DOHH2 (cell line): ENCODE measurements around the gene CNGB1.
"Not testable (repeated sequence)": the region's sequence is repeated elsewhere in the genome, so short reads cannot be mapped to it uniquely, and the experiment has no call there.

Experiments used
- H3F3A ChIP-seq: fragments of 200-600 bp; sonication (generic), shearing (Covaris generic); 2 replicates; pipeline ENCODE4 v1.6.0; 2016; ENCODE audit warnings: antibody characterized with exemption, mild to moderate bottlenecking; ENCODE audit not compliant: control insufficient read depth, insufficient read depth
- H3K27ac ChIP-seq: fragments of 200-600 bp; sonication (generic); 2 replicates; pipeline ENCODE4 v1.5.1; 2014; ENCODE audit warnings: low read depth, mild to moderate bottlenecking, low read length, moderate library complexity
- H3K27me3 ChIP-seq: fragments of 200-600 bp; sonication (generic); 2 replicates; pipeline ENCODE4 v1.6.1; 2014; ENCODE audit warnings: mild to moderate bottlenecking, low read length, mixed read lengths; ENCODE audit not compliant: control insufficient read depth
- H3K36me3 ChIP-seq: fragments of 200-600 bp; sonication (generic); 2 replicates; pipeline ENCODE4 v1.6.1; 2014; ENCODE audit warnings: mild to moderate bottlenecking, low read length, moderate library complexity, mixed read lengths; ENCODE audit not compliant: control insufficient read depth
- H3K4me1 ChIP-seq: fragments of 200-600 bp; sonication (generic); 2 replicates; pipeline ENCODE4 v1.6.1; 2014; ENCODE audit warnings: mild to moderate bottlenecking, low read length, mixed read lengths; ENCODE audit not compliant: control insufficient read depth
- H3K4me2 ChIP-seq: fragments of 200-600 bp; sonication (generic); 2 replicates; pipeline ENCODE4 v1.6.0; 2014; ENCODE audit warnings: mild to moderate bottlenecking, low read length, moderate library complexity
- H3K4me3 ChIP-seq: fragments of 200-600 bp; sonication (generic); 2 replicates; pipeline ENCODE4 v1.5.1; 2014; ENCODE audit warnings: mild to moderate bottlenecking, low read length, mixed read lengths
- H3K79me2 ChIP-seq: fragments of 200-600 bp; sonication (generic); 2 replicates; pipeline ENCODE4 v1.6.1; 2014; ENCODE audit warnings: mild to moderate bottlenecking, low read length, mixed read lengths; ENCODE audit not compliant: control insufficient read depth
- H3K9me2 ChIP-seq: fragments of 200-600 bp; sonication (generic); replicated peaks from 2 replicates; pipeline ENCODE4 v1.6.1; 2014; ENCODE audit warnings: mild to moderate bottlenecking, low read length, mixed read lengths; ENCODE audit not compliant: control insufficient read depth
- H3K9me3 ChIP-seq: fragments of 200-600 bp; sonication (generic); 2 replicates; pipeline ENCODE4 v1.6.1; 2014; ENCODE audit warnings: antibody characterized with exemption, low read length, mixed read lengths; ENCODE audit not compliant: control insufficient read depth, insufficient read depth
- H4K20me1 ChIP-seq: fragments of 200-600 bp; sonication (generic); 2 replicates; pipeline ENCODE4 v1.6.0; 2014; ENCODE audit warnings: low read depth, mild to moderate bottlenecking, antibody characterized with exemption, low read length, moderate library complexity; ENCODE audit not compliant: control insufficient read depth, insufficient read depth
- EZH2phosphoT487 ChIP-seq: fragments of 200-600 bp; sonication (generic); IDR thresholded peaks from 2 replicates; pipeline ENCODE4 v1.6.1; 2017; ENCODE audit warnings: borderline replicate concordance, mild to moderate bottlenecking, antibody characterized with exemption, low read length, moderate library complexity, mixed read lengths
- TF ChIP-seq, protein P1 (sequence below): fragments of 200-600 bp; sonication (generic); IDR thresholded peaks from one replicate; pipeline ENCODE4 v1.5.1; 2014; ENCODE audit warnings: antibody characterized with exemption, mild to moderate bottlenecking, low read depth, low read length; ENCODE audit not compliant: poor library complexity, severe bottlenecking

The CNGB1 gene

GRCh38 chr16:57876210-57876609, 94.7 kb downstream of the CNGB1 start:
- no peaks in the 10 kb centered on the region for H4K20me1 ChIP-seq
- H3K27ac ChIP-seq: no peak overlapping the region
- H3K9me2 ChIP-seq: no peaks in the 10 kb centered on the region
- H3F3A ChIP-seq: no peaks in the 10 kb centered on the region
- no peaks in the 10 kb centered on the region for H3K79me2 ChIP-seq
- H3K4me1 ChIP-seq: no peaks in the 10 kb centered on the region; the same call in 1 of the 2 replicates
- no peak overlapping the region for H3K4me3 ChIP-seq
- no peaks in the 10 kb centered on the region for H3K9me3 ChIP-seq
- no peak overlapping the region for H3K4me2 ChIP-seq
- TF ChIP-seq, protein P1, sequence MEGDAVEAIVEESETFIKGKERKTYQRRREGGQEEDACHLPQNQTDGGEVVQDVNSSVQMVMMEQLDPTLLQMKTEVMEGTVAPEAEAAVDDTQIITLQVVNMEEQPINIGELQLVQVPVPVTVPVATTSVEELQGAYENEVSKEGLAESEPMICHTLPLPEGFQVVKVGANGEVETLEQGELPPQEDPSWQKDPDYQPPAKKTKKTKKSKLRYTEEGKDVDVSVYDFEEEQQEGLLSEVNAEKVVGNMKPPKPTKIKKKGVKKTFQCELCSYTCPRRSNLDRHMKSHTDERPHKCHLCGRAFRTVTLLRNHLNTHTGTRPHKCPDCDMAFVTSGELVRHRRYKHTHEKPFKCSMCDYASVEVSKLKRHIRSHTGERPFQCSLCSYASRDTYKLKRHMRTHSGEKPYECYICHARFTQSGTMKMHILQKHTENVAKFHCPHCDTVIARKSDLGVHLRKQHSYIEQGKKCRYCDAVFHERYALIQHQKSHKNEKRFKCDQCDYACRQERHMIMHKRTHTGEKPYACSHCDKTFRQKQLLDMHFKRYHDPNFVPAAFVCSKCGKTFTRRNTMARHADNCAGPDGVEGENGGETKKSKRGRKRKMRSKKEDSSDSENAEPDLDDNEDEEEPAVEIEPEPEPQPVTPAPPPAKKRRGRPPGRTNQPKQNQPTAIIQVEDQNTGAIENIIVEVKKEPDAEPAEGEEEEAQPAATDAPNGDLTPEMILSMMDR: no peak
- no peak for TF ChIP-seq EZH2phosphoT487
- no peaks in the 10 kb centered on the region for H3K36me3 ChIP-seq
- peaks cover 23% of the 10 kb centered on the region for H3K27me3 ChIP-seq

- Histone ChIP-seq H3K79me2 (no peaks in the 10 kb centered on the region), H3K4me2 (no peak overlapping the region), H3K4me3 (no peak overlapping the region), H3K27ac (no peak overlapping the region), H3K36me3 (no peaks in the 10 kb centered on the region), H3K27me3 (peaks cover 23% of the 10 kb centered on the region), H3K9me2 (no peaks in the 10 kb centered on the region), H4K20me1 (no peaks in the 10 kb centered on the region), H3K4me1 (no peaks in the 10 kb centered on the region; the same call in 1 of the 2 replicates), H3F3A (no peaks in the 10 kb centered on the region), H3K9me3 (no peaks in the 10 kb centered on the region)
- TF ChIP-seq, protein P1: no peak
- no peak for TF ChIP-seq EZH2phosphoT487
Observed at GRCh38 chr16:57875347-57875746, 95.6 kb downstream of the CNGB1 start.

DNA sequence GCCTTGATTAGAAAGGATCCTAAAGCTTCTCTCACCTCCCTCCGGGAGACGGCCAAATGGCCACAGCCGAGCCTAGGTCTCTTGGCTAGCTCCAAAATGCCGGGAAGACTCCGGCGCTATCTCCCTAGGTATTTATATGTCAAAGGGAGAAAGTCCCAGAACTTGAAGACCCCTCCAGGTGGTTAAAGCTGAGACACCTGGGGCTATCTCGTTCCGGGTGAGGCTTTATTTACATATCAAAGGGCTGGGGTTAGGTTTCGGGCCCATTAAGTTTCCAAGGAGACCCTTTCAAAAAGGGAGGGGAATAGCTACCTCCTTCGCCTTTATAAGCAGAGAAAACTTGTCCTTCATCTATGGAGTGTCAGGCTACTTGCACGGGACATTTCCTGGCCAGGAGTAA, 97.7 kb downstream of the CNGB1 start:
- Histone ChIP-seq H3K4me2 (no peak overlapping the region), H3F3A (no peaks in the 10 kb centered on the region), H3K9me2 (no peaks in the 10 kb centered on the region), H4K20me1 (no peaks in the 10 kb centered on the region), H3K4me1 (no peaks in the 10 kb centered on the region; the same call in 1 of the 2 replicates), H3K36me3 (no peaks in the 10 kb centered on the region), H3K79me2 (no peaks in the 10 kb centered on the region), H3K27ac (no peak overlapping the region), H3K27me3 (peaks cover 18% of the 10 kb centered on the region), H3K9me3 (no peaks in the 10 kb centered on the region), H3K4me3 (no peak overlapping the region)
- TF ChIP-seq, protein P1: no peak
- no peak for TF ChIP-seq EZH2phosphoT487

DNA sequence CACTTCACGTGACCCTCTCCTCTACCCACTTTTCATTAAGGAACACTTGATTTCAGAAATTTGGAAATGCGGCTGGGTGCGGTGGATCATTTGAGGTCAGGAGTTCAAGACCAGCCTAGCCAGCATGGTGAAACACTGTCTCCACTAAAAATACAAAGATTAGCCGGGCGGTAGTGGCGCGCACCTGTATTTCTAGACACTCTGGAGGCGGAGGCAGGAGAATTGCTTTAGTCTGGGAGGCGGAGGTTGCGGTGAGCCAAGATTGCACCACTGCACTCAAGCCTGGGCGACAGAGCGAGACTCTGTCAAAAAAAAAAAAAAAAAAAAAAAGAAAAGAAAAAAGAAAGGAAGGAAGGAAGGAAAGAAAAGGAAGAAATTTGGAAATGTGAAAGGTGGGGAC, 98.2 kb downstream of the CNGB1 start:
- not testable (repeated sequence) for H3K9me2 ChIP-seq, H3K9me3 ChIP-seq, H3K4me3 ChIP-seq, H3K4me1 ChIP-seq, H4K20me1 ChIP-seq, H3K36me3 ChIP-seq, H3F3A ChIP-seq, H3K79me2 ChIP-seq, H3K27ac ChIP-seq, H3K4me2 ChIP-seq
- peaks cover 18% of the 10 kb centered on the region for H3K27me3 ChIP-seq
